ENCODE data around the gene GRK5. TPM values are rescaled to one million over a fixed set of nuclear protein-coding genes. Genes with fewer than 3 reads are reported as not detected.
"Not testable (repeated sequence)": the region's sequence is repeated elsewhere in the genome, so short reads cannot be mapped to it uniquely, and the experiment has no call there.

The GRK5 gene
- total RNA-seq, 4 donors from 2014 or later = 5.4 to 13.0 (median 10.6) TPM

- no peak for DNase-seq (ENCODE audit: low spot score in 2 of 2)
- TF ChIP-seq CTCF (IDR thresholded peaks at IDR 0.05) (no peak), POLR2A (IDR thresholded peaks at IDR 0.05) (no peak)
- 97 to 98% methylated on average over 5 of the region's 5 CpGs for WGBS, 2 donors
- intact Hi-C loops (cut with DNase I; ENCODE audit: low total_unique reads) = no loop called here
- H3K4me3 ChIP-seq (ENCODE audit: low read depth, poor library complexity, severe bottlenecking) = no peak overlapping the region
These were observed 49.5 kb downstream of the GRK5 start for GRCh38 chr10:119256897-119257296.

GRCh38 chr10:119257899-119258419 is 50.6 kb downstream of the GRK5 start:
- 76 to 85% methylated on average over 4 of the region's 4 CpGs for WGBS, 2 donors
- no peak overlapping the region for H3K4me3 ChIP-seq (ENCODE audit: low read depth, poor library complexity, severe bottlenecking)
- intact Hi-C loops (cut with DNase I; ENCODE audit: low total_unique reads) = no loop called here
- no peak for DNase-seq (ENCODE audit: low spot score in 2 of 2)
- TF ChIP-seq POLR2A (IDR thresholded peaks at IDR 0.05) (no peak), CTCF (IDR thresholded peaks at IDR 0.05) (no peak)

GRCh38 chr10:119259345-119259744 is 52.0 kb downstream of the GRK5 start:
- 97 to 98% methylated on average over 3 of the region's 3 CpGs for WGBS, 2 donors
- intact Hi-C loops (cut with DNase I; ENCODE audit: low total_unique reads) = no loop called here
- TF ChIP-seq POLR2A (IDR thresholded peaks at IDR 0.05) (no peak), CTCF (IDR thresholded peaks at IDR 0.05) (no peak)
- no peak overlapping the region for H3K4me3 ChIP-seq (ENCODE audit: low read depth, poor library complexity, severe bottlenecking)
- DNase-seq (ENCODE audit: low spot score in 2 of 2) = no peak

GRCh38 chr10:119261016-119261415 is 53.6 kb downstream of the GRK5 start:
- DNase-seq (ENCODE audit: low spot score in 2 of 2); H3K4me3 ChIP-seq (ENCODE audit: low read depth, poor library complexity, severe bottlenecking); intact Hi-C loops (cut with DNase I; ENCODE audit: low total_unique reads): not testable (repeated sequence)
- WGBS, 2 donors = 95 to 97% methylated on average over 6 to 17 of the region's 34 CpGs

- intact Hi-C loops (cut with DNase I; ENCODE audit: low total_unique reads) = no loop called here
- H3K4me3 ChIP-seq (ENCODE audit: low read depth, poor library complexity, severe bottlenecking) = no peak overlapping the region
- WGBS, 2 donors = 47 to 71% methylated on average over 4 of the region's 4 CpGs
- no peak for DNase-seq (ENCODE audit: low spot score in 2 of 2)
- TF ChIP-seq POLR2A (IDR thresholded peaks at IDR 0.05) = no peak
- TF ChIP-seq CTCF (IDR thresholded peaks at IDR 0.05) = no peak
These were observed 56.7 kb downstream of the GRK5 start for GRCh38 chr10:119263951-119264617.

GRCh38 chr10:119265691-119266090 is 58.3 kb downstream of the GRK5 start:
- intact Hi-C loops (cut with DNase I; ENCODE audit: low total_unique reads) = no loop called here
- no peak for DNase-seq (ENCODE audit: low spot score in 2 of 2)
- 97% methylated on average over 6 of the region's 6 CpGs for WGBS, 2 donors
- no peak overlapping the region for H3K4me3 ChIP-seq (ENCODE audit: low read depth, poor library complexity, severe bottlenecking)
- TF ChIP-seq POLR2A (IDR thresholded peaks at IDR 0.05) (no peak), CTCF (IDR thresholded peaks at IDR 0.05) (no peak)

Data from lower leg skin (tissue), 4 donors.